Fibroblast of mammary gland (primary cell): ENCODE results near the gene CCND2.
A peak's percentile ranks its signal among the peaks of the same experiment; 100 is the strongest.

Experiments used
- DNase-seq: peaks from one replicate; pipeline ENCODE4 v3.0.0-alpha.2; 2010; ENCODE audit warnings: low read depth
- H3K4me3 ChIP-seq: 2 replicates; pipeline ENCODE4 v1.5.1; 2011; ENCODE audit warnings: low read depth, mild to moderate bottlenecking, low read length, moderate library complexity; ENCODE audit not compliant: control insufficient read depth
- CTCF ChIP-seq: conservative IDR thresholded peaks from 2 replicates; pipeline ENCODE4 v1.5.1; 2011; ENCODE audit warnings: low read depth, low read length, inconsistent platforms; ENCODE audit not compliant: control insufficient read depth, insufficient read depth

The CCND2 gene

GRCh38 chr12:4286228-4286627 is 12.7 kb downstream of the CCND2 start:
- no peak for DNase-seq
- no peak for TF ChIP-seq CTCF
- no peak overlapping the region for H3K4me3 ChIP-seq

GRCh38 chr12:4286771-4287317 is 13.3 kb downstream of the CCND2 start:
- TF ChIP-seq CTCF, result no peak
- DNase-seq, result no peak
- no peak overlapping the region for H3K4me3 ChIP-seq

GRCh38 chr12:4287325-4288211 is 14.0 kb downstream of the CCND2 start:
- DNase-seq, result peak; percentile 79
- H3K4me3 ChIP-seq, result no peak overlapping the region
- TF ChIP-seq CTCF, result no peak

GRCh38 chr12:4288296-4289131 is 15.0 kb downstream of the CCND2 start:
- DNase-seq, result no peak
- H3K4me3 ChIP-seq, result no peak overlapping the region
- no peak for TF ChIP-seq CTCF

- no peak for TF ChIP-seq CTCF
- no peak for DNase-seq
- no peak overlapping the region for H3K4me3 ChIP-seq
Measured at GRCh38 chr12:4289231-4289878, 15.8 kb downstream of the CCND2 start.
